Astrocyte (in vitro differentiated cells and primary cell): ENCODE measurements around the gene TSPAN17.

Source experiments
- EZH2 ChIP-seq: IDR thresholded peaks from 2 replicates; pipeline ENCODE4 v1.6.1; 2012; ENCODE audit warnings: mild to moderate bottlenecking, low read length, inconsistent platforms; ENCODE audit not compliant: insufficient read depth
- TF ChIP-seq, protein P1 (sequence below): IDR thresholded peaks from 2 replicates; pipeline ENCODE4 v1.5.1; 2011; ENCODE audit warnings: low read depth, mild to moderate bottlenecking, inconsistent platforms, low read length, moderate library complexity; ENCODE audit not compliant: insufficient read depth

DNA sequence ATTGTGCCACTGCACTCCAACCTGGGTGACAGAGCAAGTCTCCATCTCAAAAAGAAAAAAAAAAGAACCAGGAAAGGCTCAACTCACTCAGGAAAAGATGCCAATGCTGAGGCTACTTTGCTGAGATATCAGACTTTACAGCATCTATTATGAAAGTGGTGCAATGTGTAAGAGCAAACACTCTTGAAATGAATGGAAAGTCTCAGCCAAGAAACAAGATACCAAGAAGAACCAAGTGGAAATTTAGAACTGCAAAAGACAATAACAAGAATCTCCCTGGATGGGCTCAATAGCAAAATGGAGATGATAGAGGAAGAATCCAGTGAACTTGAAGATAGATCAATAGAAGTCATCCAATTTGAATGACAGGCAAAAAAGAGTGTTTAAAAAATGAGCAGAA lies 37.7 kb downstream of the TSPAN17 start:
- TF ChIP-seq, protein P1, sequence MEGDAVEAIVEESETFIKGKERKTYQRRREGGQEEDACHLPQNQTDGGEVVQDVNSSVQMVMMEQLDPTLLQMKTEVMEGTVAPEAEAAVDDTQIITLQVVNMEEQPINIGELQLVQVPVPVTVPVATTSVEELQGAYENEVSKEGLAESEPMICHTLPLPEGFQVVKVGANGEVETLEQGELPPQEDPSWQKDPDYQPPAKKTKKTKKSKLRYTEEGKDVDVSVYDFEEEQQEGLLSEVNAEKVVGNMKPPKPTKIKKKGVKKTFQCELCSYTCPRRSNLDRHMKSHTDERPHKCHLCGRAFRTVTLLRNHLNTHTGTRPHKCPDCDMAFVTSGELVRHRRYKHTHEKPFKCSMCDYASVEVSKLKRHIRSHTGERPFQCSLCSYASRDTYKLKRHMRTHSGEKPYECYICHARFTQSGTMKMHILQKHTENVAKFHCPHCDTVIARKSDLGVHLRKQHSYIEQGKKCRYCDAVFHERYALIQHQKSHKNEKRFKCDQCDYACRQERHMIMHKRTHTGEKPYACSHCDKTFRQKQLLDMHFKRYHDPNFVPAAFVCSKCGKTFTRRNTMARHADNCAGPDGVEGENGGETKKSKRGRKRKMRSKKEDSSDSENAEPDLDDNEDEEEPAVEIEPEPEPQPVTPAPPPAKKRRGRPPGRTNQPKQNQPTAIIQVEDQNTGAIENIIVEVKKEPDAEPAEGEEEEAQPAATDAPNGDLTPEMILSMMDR: no peak
- no peak for TF ChIP-seq EZH2
